Astrocyte (in vitro differentiated cells and primary cell): ENCODE measurements around the gene WNT3A.

Experiments used
- EZH2 ChIP-seq: IDR thresholded peaks from 2 replicates; pipeline ENCODE4 v1.6.1; 2012; ENCODE audit warnings: mild to moderate bottlenecking, low read length, inconsistent platforms; ENCODE audit not compliant: insufficient read depth
- TF ChIP-seq, protein P1 (sequence below): IDR thresholded peaks from 2 replicates; pipeline ENCODE4 v1.5.1; 2011; ENCODE audit warnings: low read depth, mild to moderate bottlenecking, inconsistent platforms, low read length, moderate library complexity; ENCODE audit not compliant: insufficient read depth

DNA sequence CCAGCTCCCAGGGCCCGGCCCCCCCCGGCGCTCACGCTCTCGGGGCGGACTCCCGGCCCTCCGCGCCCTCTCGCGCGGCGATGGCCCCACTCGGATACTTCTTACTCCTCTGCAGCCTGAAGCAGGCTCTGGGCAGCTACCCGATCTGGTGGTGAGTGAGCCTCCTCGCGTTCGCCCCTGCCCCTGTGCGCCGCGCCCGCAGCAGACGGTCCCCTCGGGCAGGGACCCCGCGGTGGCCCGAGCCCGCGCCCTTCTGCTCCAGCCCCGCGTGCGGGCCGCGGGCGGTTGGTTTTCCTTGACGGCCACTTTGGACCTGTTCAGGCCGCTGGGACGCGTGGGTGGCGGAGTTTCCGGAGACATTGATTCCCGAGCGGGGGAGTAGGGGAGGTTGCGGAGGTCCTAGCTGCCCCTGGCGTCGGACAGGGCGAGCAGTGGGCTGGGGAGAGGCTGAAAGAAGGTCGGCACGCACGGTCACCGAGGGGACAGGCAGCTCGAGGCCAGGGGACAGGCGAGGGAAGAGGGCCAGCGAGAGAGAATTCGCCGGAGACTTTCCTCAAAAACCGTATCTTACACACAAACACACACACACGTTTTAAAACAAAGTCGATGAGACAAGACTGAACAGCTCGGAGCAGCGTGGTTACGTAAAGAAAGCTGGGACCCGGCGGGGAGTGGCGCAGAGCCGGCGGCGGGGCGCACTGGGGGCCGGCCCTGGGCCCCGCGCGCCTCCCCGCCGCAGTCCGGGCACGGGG lies 427 bp downstream of the WNT3A start:
- TF ChIP-seq, protein P1, sequence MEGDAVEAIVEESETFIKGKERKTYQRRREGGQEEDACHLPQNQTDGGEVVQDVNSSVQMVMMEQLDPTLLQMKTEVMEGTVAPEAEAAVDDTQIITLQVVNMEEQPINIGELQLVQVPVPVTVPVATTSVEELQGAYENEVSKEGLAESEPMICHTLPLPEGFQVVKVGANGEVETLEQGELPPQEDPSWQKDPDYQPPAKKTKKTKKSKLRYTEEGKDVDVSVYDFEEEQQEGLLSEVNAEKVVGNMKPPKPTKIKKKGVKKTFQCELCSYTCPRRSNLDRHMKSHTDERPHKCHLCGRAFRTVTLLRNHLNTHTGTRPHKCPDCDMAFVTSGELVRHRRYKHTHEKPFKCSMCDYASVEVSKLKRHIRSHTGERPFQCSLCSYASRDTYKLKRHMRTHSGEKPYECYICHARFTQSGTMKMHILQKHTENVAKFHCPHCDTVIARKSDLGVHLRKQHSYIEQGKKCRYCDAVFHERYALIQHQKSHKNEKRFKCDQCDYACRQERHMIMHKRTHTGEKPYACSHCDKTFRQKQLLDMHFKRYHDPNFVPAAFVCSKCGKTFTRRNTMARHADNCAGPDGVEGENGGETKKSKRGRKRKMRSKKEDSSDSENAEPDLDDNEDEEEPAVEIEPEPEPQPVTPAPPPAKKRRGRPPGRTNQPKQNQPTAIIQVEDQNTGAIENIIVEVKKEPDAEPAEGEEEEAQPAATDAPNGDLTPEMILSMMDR: no peak
- TF ChIP-seq EZH2: peak; percentile 78
